A673 (cell line): Measurements from ENCODE around the gene FOXO1. TPM values are rescaled to one million over a fixed set of nuclear protein-coding genes. Genes with fewer than 3 reads are reported as not detected.

Experiments used
- BruUV-seq: library from RNA; stranded (reverse); fragments of 400-500 nt; replicated peaks from 2 replicates; lab custom pipeline; 2021; lab: Mats Ljungman, UMichigan
- CTCF ChIA-PET: fragments of 300-600 bp; sonication (Branson Sonifier 250); formaldehyde crosslinking; loops from one replicate; lab custom pipeline; 2022; ENCODE audit warnings: antibody characterized with exemption; lab: Charles Lee
- POLR2A ChIA-PET: fragments of 300-600 bp; sonication (Branson Sonifier 250); formaldehyde crosslinking; loops from one replicate; lab custom pipeline; 2022; ENCODE audit warnings: antibody characterized with exemption; ENCODE audit not compliant: low non-redundant PET; lab: Charles Lee
- DNase-seq: peaks from one replicate; pipeline ENCODE4 v3.0.0-alpha.2; 2015; ENCODE audit warnings: low spot score
- H3K27ac ChIP-seq: fragments of 200-600 bp; sonication (generic); 2 replicates; pipeline ENCODE4 v1.5.1; 2016; ENCODE audit warnings: mixed run types, low read depth, mild to moderate bottlenecking, mixed read lengths, antibody characterized with exemption, low read length; ENCODE audit not compliant: poor library complexity, severe bottlenecking
- H3K27me3 ChIP-seq: fragments of 200-600 bp; sonication (generic); replicated peaks from 2 replicates; pipeline ENCODE4 v1.6.1; 2017; ENCODE audit warnings: mixed run types, low read depth, mild to moderate bottlenecking, mixed read lengths, antibody characterized with exemption, low read length; ENCODE audit not compliant: insufficient read depth, poor library complexity
- H3K36me3 ChIP-seq: fragments of 200-600 bp; sonication (generic); 2 replicates; pipeline ENCODE4 v1.6.1; 2016; ENCODE audit warnings: mixed run types, mild to moderate bottlenecking, mixed read lengths, antibody characterized with exemption, low read length; ENCODE audit not compliant: insufficient read depth, poor library complexity, severe bottlenecking
- H3K4me1 ChIP-seq: fragments of 200-600 bp; sonication (generic); 2 replicates; pipeline ENCODE4 v1.6.1; 2017; ENCODE audit warnings: mixed run types, mild to moderate bottlenecking, mixed read lengths, antibody characterized with exemption, low read length; ENCODE audit not compliant: insufficient read depth, poor library complexity, severe bottlenecking
- H3K4me3 ChIP-seq: fragments of 200-600 bp; sonication (generic); 2 replicates; pipeline ENCODE4 v1.5.1; 2016; ENCODE audit warnings: low read depth, mixed run types, mild to moderate bottlenecking, mixed read lengths, low read length; ENCODE audit not compliant: poor library complexity, severe bottlenecking
- H3K9me3 ChIP-seq: fragments of 200-600 bp; sonication (generic); 2 replicates; pipeline ENCODE4 v1.6.1; 2016; ENCODE audit warnings: mixed run types, low read depth, mild to moderate bottlenecking, mixed read lengths, antibody characterized with exemption, low read length; ENCODE audit not compliant: poor library complexity, severe bottlenecking
- CTCF ChIP-seq: fragments of 300-800, 200-600 bp; sonication (generic); conservative IDR thresholded peaks from 2 replicates; pipeline ENCODE4 v1.5.1; 2017; ENCODE audit warnings: low read depth, mild to moderate bottlenecking, antibody characterized with exemption, low read length, moderate library complexity, mixed read lengths
- EZH2 ChIP-seq: fragments of 200-600 bp; sonication (generic); IDR thresholded peaks from 2 replicates; pipeline ENCODE4 v1.6.1; 2017; ENCODE audit warnings: borderline replicate concordance, low read depth, mild to moderate bottlenecking, mixed read lengths, antibody characterized with exemption, low read length; ENCODE audit not compliant: poor library complexity, severe bottlenecking
- intact Hi-C: fragments of 100-400 bp; cut with micrococcal nuclease; formaldehyde crosslinking; loops from one replicate; pipeline ENCODE4 v1.10.0; 2022; ENCODE audit not compliant: unreplicated experiment
- total RNA-seq: library from RNA; stranded (reverse); gene quantifications from 2 replicates; pipeline ENCODE4 v1.2.3, GENCODE V29; 2021

Gene FOXO1
- total RNA-seq, 1 experiment from 2014 or later: 2.9 TPM

- Histone ChIP-seq H3K4me3 (no peak overlapping the region), H3K9me3 (no peaks in the 10 kb centered on the region), H3K27ac (no peak overlapping the region), H3K27me3 (no peaks in the 10 kb centered on the region), H3K4me1 (peaks cover 10% of the 10 kb centered on the region), H3K36me3 (no peaks in the 10 kb centered on the region)
- DNase-seq: no peak
- CTCF ChIA-PET: no interaction called here
- BruUV-seq: no TSS peak
- TF ChIP-seq CTCF (no peak), EZH2 (no peak)
- POLR2A ChIA-PET: no interaction called here
- intact Hi-C loops: no loop called here
Measured at GRCh38 chr13:40592035-40592434, 74.4 kb downstream of the FOXO1 start.

- CTCF ChIA-PET: interaction anchor here (0.5 kb wide), 1 partner anchor 75 kb away, joined by 3 read pairs; no protein-coding TSS in a partner anchor
- Histone ChIP-seq H3K36me3 (no peaks in the 10 kb centered on the region), H3K4me1 (peaks cover 10% of the 10 kb centered on the region), H3K27ac (no peak overlapping the region), H3K27me3 (no peaks in the 10 kb centered on the region), H3K4me3 (no peak overlapping the region), H3K9me3 (no peaks in the 10 kb centered on the region)
- BruUV-seq: no TSS peak
- intact Hi-C loops: no loop called here
- no peak for DNase-seq
- POLR2A ChIA-PET: no interaction called here
- no peak for TF ChIP-seq EZH2
- no peak for TF ChIP-seq CTCF
Measured at GRCh38 chr13:40591091-40591490, 75.3 kb downstream of the FOXO1 start.

GRCh38 chr13:40590112-40590862 is 76.2 kb downstream of the FOXO1 start:
- no peak for DNase-seq
- no TSS peak for BruUV-seq
- H3K27ac ChIP-seq: no peak overlapping the region
- TF ChIP-seq EZH2 (no peak), CTCF (no peak)
- H3K27me3 ChIP-seq: no peaks in the 10 kb centered on the region
- ChIA-PET POLR2A (no interaction called here), CTCF (no interaction called here)
- intact Hi-C loops: no loop called here
- no peaks in the 10 kb centered on the region for H3K9me3 ChIP-seq
- peaks cover 10% of the 10 kb centered on the region for H3K4me1 ChIP-seq
- no peaks in the 10 kb centered on the region for H3K36me3 ChIP-seq
- H3K4me3 ChIP-seq: no peak overlapping the region
